ENCODE results near the gene NEGR1. TPM values are rescaled to one million over a fixed set of nuclear protein-coding genes. Genes with fewer than 3 reads are reported as not detected.

NEGR1 gene
- total RNA-seq, 1 experiment from 2014 or later = 0.05 TPM

DNA sequence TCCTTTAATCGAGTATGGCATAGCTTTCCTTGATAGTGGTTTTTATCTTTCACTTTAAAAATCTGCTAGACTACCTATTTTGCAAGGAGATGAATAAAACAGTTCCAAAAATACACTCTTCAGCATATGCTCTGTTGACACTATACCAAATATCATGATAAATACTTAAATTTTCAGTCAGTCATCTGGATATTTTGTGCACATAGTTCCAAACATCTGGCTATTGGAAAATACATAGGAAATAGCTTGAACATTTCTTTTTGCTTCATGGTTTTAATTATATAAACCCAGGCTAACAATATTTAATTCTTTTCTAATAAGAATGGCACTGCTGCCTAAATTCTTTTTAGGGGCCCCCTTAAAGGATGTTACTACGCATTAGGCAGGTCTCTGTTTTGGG, 342.1 kb downstream of the NEGR1 start (continued):
- no peak for TF ChIP-seq TCF7L2 (IDR thresholded peaks at IDR 0.05; ENCODE audit: borderline replicate concordance, extremely low read depth, insufficient read depth, insufficient read length)
- TF ChIP-seq MAX (IDR thresholded peaks at IDR 0.05) = no peak

GRCh38 chr1:71930511-71930910, 351.8 kb downstream of the NEGR1 start:
- POLR2A ChIA-PET = no interaction called here
- Histone ChIP-seq H3K4me1 (ENCODE audit: control insufficient read depth in 1 of 2, insufficient read depth in 2 of 2, low read length in 2 of 2) (no peaks in the 10 kb centered on the region), H2AFZ (ENCODE audit: low read depth, low read length, poor library complexity, severe bottlenecking) (no peak overlapping the region), H3K36me3 (ENCODE audit: control insufficient read depth in 1 of 2, insufficient read depth in 2 of 2, low read length in 2 of 2) (no peaks in the 10 kb centered on the region), H3K4me2 (ENCODE audit: low read length) (no peak overlapping the region), H3K9me3 (ENCODE audit: control insufficient read depth in 1 of 2, insufficient read depth in 1 of 2, low read depth in 1 of 2, low read length in 2 of 2) (peaks cover 0 to 13% of the 10 kb centered on the region in 2 experiments; a peak in 2 of 4 replicates), H4K20me1 (ENCODE audit: insufficient read depth) (no peaks in the 10 kb centered on the region), H3K27me3 (ENCODE audit: insufficient read depth, low read length) (no peaks in the 10 kb centered on the region), H3K4me3 (replicated peaks in 1 of 2; ENCODE audit: low read depth in 1 of 2, low read length in 2 of 2) (no peak overlapping the region), H3K9me2 (ENCODE audit: insufficient read depth) (no peaks in the 10 kb centered on the region), H3K79me2 (ENCODE audit: insufficient read depth, low read length) (no peaks in the 10 kb centered on the region), H3K27ac (ENCODE audit: low read depth, low read length) (no peak overlapping the region), H3K9ac (ENCODE audit: low read length) (no peak overlapping the region)
- DNase-seq (ENCODE audit: low read depth, low spot score) (no peak), ATAC-seq (no peak)
- RAD21 ChIA-PET (ENCODE audit: low non-redundant PET in 1 of 2, low total read pairs in 2 of 2, uncharacterized antibody in 2 of 2, unreplicated experiment in 2 of 2) = no interaction called here
- TF ChIP-seq SRF (IDR thresholded peaks at IDR 0.05; ENCODE audit: low read depth) = no peak
- no peak for TF ChIP-seq ELF1 (IDR thresholded peaks at IDR 0.05; ENCODE audit: borderline replicate concordance, low read depth)
- no peak for TF ChIP-seq REST (IDR thresholded peaks at IDR 0.05; ENCODE audit: low read depth)
- TF ChIP-seq RAD21 (IDR thresholded peaks at IDR 0.05; ENCODE audit: low read depth) = no peak
- no peak for TF ChIP-seq CEBPB (IDR thresholded peaks at IDR 0.05; ENCODE audit: low read depth)
- TF ChIP-seq, protein P1, sequence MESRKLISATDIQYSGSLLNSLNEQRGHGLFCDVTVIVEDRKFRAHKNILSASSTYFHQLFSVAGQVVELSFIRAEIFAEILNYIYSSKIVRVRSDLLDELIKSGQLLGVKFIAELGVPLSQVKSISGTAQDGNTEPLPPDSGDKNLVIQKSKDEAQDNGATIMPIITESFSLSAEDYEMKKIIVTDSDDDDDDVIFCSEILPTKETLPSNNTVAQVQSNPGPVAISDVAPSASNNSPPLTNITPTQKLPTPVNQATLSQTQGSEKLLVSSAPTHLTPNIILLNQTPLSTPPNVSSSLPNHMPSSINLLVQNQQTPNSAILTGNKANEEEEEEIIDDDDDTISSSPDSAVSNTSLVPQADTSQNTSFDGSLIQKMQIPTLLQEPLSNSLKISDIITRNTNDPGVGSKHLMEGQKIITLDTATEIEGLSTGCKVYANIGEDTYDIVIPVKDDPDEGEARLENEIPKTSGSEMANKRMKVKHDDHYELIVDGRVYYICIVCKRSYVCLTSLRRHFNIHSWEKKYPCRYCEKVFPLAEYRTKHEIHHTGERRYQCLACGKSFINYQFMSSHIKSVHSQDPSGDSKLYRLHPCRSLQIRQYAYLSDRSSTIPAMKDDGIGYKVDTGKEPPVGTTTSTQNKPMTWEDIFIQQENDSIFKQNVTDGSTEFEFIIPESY (IDR thresholded peaks at IDR 0.05; ENCODE audit: extremely low read depth, insufficient replicate concordance, low read length) = no peak
- no peak for TF ChIP-seq ATF3 (IDR thresholded peaks at IDR 0.05)
- BruUV-seq (replicated peaks) = no TSS peak
- intact Hi-C loops (cut with micrococcal nuclease) = no loop called here
- CTCF ChIA-PET = no interaction called here
